ENCODE results near the gene ZDHHC13. TPM values are rescaled to one million over a fixed set of nuclear protein-coding genes. Genes with fewer than 3 reads are reported as not detected.
A peak's percentile ranks its signal among the peaks of the same experiment; 100 is the strongest.

Gene ZDHHC13
- total and polyA plus RNA-seq, 11 donors, result 4.0 to 13.0 (median 8.9) TPM

DNA sequence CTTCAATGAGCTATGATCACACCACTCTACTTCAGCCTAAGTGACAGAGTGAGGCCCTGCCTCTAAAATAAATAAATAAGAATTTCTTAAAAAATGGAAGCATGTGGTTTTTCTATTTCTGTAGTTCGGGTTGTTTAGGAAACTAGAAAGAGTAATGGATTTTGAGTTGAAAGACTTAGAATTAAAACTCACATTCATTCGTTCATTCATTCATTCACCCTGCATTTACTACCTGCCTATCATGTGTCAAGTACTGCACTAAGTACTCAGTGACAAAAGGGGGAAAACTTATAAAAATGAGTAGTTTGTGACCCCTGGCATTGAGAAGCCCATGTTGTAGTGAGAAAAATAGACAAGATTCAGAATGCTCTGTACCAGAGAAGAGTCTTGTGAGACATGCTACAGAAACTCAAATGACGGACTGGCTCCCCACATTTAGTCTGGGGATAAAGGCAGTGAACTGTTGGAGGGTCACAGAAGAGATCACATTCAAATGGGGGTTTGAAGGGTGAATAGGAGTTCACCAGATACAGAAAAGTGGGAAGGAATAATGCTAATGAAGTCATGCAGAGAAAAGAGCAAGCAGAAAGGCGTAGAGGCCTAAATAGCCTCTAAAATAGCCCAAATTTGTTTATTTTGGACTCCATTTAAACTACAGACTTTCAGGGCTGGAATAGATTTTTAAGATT, 77.8 kb downstream of the ZDHHC13 start:
- Histone ChIP-seq H3K27ac (peak overlapping the region in 10 of 12 donors; percentile 28 to 96 (median 90)), H3K36me3 (peaks cover 0 to 31% (median 9%) of the 10 kb centered on the region in 9 donors), H3K4me3 (no peak overlapping the region), H3K27me3 (no peaks in the 10 kb centered on the region), H3K4me1 (peaks cover 0 to 60% (median 6%) of the 10 kb centered on the region in 12 donors), H3K9me3 (no peaks in the 10 kb centered on the region)
- ATAC-seq (no peak), DNase-seq (no peak)
- intact Hi-C loops (cut with DNase I), result loop anchor here in 2 of 10 donors (5.0 kb wide), 2 partner anchors 43 to 48 kb away; partner anchors contain the start of gene E2F8 (in 1 of the 2)
- 75 to 83% (median 78%) methylated on average over 4 of the region's 4 CpGs for WGBS, 4 donors
- no peak for TF ChIP-seq POLR2A (IDR thresholded peaks at IDR 0.05)
- TF ChIP-seq, protein P1, sequence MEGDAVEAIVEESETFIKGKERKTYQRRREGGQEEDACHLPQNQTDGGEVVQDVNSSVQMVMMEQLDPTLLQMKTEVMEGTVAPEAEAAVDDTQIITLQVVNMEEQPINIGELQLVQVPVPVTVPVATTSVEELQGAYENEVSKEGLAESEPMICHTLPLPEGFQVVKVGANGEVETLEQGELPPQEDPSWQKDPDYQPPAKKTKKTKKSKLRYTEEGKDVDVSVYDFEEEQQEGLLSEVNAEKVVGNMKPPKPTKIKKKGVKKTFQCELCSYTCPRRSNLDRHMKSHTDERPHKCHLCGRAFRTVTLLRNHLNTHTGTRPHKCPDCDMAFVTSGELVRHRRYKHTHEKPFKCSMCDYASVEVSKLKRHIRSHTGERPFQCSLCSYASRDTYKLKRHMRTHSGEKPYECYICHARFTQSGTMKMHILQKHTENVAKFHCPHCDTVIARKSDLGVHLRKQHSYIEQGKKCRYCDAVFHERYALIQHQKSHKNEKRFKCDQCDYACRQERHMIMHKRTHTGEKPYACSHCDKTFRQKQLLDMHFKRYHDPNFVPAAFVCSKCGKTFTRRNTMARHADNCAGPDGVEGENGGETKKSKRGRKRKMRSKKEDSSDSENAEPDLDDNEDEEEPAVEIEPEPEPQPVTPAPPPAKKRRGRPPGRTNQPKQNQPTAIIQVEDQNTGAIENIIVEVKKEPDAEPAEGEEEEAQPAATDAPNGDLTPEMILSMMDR (IDR thresholded peaks at IDR 0.05), result no peak

DNA sequence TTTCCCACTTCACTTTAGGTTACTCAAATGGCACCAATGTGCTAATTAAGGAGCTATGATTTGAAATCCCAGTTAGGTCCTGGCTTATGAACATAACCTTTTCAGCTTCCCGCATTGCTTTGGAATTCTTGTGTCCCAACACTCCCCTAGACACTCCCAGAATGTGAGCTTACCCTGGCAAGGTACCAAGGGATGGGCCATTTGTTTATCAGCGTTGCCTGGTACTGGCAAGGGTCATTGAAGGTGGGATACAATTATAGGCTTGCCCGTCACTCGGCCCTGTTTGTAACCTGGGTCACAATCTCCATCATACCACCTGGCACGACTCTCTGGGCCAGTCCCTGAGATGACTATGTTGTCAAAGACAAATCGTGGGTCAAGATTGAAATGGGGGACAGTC, 79.5 kb downstream of the ZDHHC13 start:
- DNase-seq, result peak in 4 of 5 donors; percentile 75 to 81 (median 78)
- ATAC-seq, result peak; percentile 63 to 74 (median 69)
- Histone ChIP-seq H3K36me3 (peaks cover 0 to 15% (median 2%) of the 10 kb centered on the region in 9 donors), H3K27ac (peak overlapping the region; percentile 7 to 96 (median 82)), H3K4me1 (peaks cover 0 to 43% (median 8%) of the 10 kb centered on the region in 12 donors), H3K4me3 (peak overlapping the region in 4 of 12 donors; percentile 5 to 17 (median 8)), H3K9me3 (no peaks in the 10 kb centered on the region), H3K27me3 (no peaks in the 10 kb centered on the region)
- 48 to 62% (median 56%) methylated on average over 6 of the region's 6 CpGs for WGBS, 4 donors
- TF ChIP-seq, protein P1 (IDR thresholded peaks at IDR 0.05), result no peak
- no peak for TF ChIP-seq POLR2A (IDR thresholded peaks at IDR 0.05)
- intact Hi-C loops (cut with DNase I), result loop anchor here in 1 of 10 donors (5.0 kb wide), 1 partner anchor 41 kb away; no protein-coding TSS in a partner anchor

DNA sequence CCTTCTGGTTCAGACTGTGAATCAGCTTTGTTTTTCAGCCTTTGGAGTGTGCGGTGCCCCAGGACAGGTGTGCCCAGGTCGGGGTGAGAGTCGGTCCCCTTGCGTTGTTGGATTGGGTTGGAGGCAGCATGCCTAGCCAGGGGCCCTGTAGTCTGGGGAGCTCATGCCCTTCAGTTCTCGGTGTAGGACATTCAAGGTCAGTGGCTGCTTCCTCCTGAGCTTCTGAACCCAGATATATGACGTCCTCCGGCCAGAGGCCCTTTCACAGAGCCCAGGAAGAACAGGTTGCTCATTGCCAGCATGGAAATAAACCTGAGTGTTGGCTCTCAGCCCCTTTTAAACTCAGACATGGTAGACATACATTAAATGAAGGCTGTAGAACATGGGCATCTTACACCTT, 82.1 kb downstream of the ZDHHC13 start:
- H3K4me3 ChIP-seq, result peak overlapping the region in 11 of 12 donors; percentile 4 to 70 (median 57)
- H3K4me1 ChIP-seq, result peaks cover 0 to 19% (median 1%) of the 10 kb centered on the region in 12 donors
- DNase-seq, result peak in 4 of 5 donors; percentile 29 to 77 (median 46)
- H3K27ac ChIP-seq, result peak overlapping the region; percentile 74 to 96 (median 90)
- H3K36me3 ChIP-seq, result peaks cover 0 to 7% (median 0%) of the 10 kb centered on the region in 9 donors
- H3K9me3 ChIP-seq, result no peaks in the 10 kb centered on the region
- no peaks in the 10 kb centered on the region for H3K27me3 ChIP-seq
- ATAC-seq, result peak in 3 of 4 donors; percentile 35 to 56 (median 52)
- TF ChIP-seq, protein P1 (IDR thresholded peaks at IDR 0.05), result no peak
- peak in 1 of 2 donors; percentile 15 for TF ChIP-seq POLR2A (IDR thresholded peaks at IDR 0.05)
- intact Hi-C loops (cut with DNase I), result loop anchor here in 1 of 10 donors (5.0 kb wide), 1 partner anchor 38 kb away; no protein-coding TSS in a partner anchor
- WGBS, 4 donors, result 44 to 61% (median 54%) methylated on average over 6 to 7 of the region's 7 CpGs

DNA sequence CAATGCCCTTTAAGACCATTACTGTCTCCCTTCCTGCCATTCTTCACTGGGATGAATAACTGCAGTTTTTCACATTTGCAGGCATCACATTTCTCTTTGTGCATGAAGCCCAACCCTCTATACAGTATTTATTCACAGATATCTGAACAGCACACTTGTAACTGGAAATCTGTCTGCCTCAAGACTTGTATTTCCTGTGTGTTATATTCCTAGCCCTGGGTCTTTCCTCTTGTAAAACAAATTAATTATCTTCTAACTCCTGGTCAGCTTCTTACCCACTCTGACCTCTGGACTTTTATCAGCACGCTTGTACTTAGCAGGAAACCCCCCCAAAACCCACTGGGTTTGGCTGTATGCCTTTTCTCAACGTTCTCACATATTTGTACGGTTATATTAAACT, 82.8 kb downstream of the ZDHHC13 start:
- H3K27me3 ChIP-seq, result no peaks in the 10 kb centered on the region
- WGBS, 4 donors, result 0 to 2% (median 1%) methylated on average over 3 of the region's 3 CpGs
- DNase-seq (no peak), ATAC-seq (no peak)
- H3K4me3 ChIP-seq, result peak overlapping the region; percentile 4 to 70 (median 56)
- H3K27ac ChIP-seq, result peak overlapping the region; percentile 72 to 96 (median 90)
- H3K9me3 ChIP-seq, result no peaks in the 10 kb centered on the region
- H3K4me1 ChIP-seq, result peaks cover 0 to 12% (median 1%) of the 10 kb centered on the region in 12 donors
- intact Hi-C loops (cut with DNase I), result loop anchor here in 3 of 10 donors (2.0 to 5.0 kb wide), 2 partner anchors 38 to 41 kb away; partner anchors contain the start of gene E2F8 (in 1 of the 3)
- peaks cover 0 to 6% (median 0%) of the 10 kb centered on the region in 9 donors for H3K36me3 ChIP-seq
- no peak for TF ChIP-seq POLR2A (IDR thresholded peaks at IDR 0.05)
- TF ChIP-seq, protein P1 (IDR thresholded peaks at IDR 0.05), result no peak
